ENCODE measurements around the gene ADAMTSL1. TPM values are rescaled to one million over a fixed set of nuclear protein-coding genes. Genes with fewer than 3 reads are reported as not detected.

ADAMTSL1 gene
- total and polyA plus RNA-seq, 2 of the 8 experiments (the other 6 are each of a cell fraction or from before 2014, with no cell fraction given): 0.84 to 1.1 TPM

DNA sequence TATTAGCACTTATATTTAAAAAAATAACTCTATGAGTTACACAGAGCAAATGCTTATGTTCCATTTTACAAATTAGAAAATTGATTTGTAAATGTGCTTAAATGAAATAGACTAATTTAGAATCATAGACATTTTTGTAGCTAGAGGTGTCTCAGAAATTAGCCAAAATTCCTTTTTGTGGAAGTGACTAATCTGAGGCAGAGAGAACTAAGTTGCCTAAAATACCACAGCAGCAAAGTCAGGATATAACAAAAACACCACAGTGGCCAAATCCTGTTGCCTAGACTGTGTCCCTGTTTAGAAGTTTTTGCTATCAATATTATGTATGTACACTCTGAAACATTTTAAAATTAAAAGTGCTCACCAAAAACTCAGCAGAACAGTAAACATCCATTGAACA lies 18.7 kb downstream of the ADAMTSL1 start:
- no peak overlapping the region for H3K56ac ChIP-seq (replicated peaks; ENCODE audit: insufficient read length, low read depth, low read length)
- no peak overlapping the region for H3K27ac ChIP-seq (ENCODE audit: low read depth, low read length)
- FAIRE-seq (no peak), DNase-seq (ENCODE audit: low read depth in 1 of 2, low spot score in 2 of 2) (no peak)
- no peaks in the 10 kb centered on the region for H3K79me1 ChIP-seq (ENCODE audit: low read depth, low read length)
- H2BK15ac ChIP-seq (ENCODE audit: low read length): no peak overlapping the region
- H3K4me1 ChIP-seq (replicated peaks in 1 of 4; ENCODE audit: control insufficient read depth in 3 of 4, insufficient read depth in 4 of 4, low read length in 3 of 4): no peaks in the 10 kb centered on the region
- ChIA-PET POLR2A (ENCODE audit: partially characterized antibody) (no interaction called here), CTCF (ENCODE audit: partially characterized antibody) (interaction anchor here (1.2 kb wide), 1 partner anchor 14 kb away, joined by 3 read pairs; no protein-coding TSS in a partner anchor)
- H4K8ac ChIP-seq (ENCODE audit: extremely low read depth, insufficient read depth, low read length): no peak overlapping the region
- no peak overlapping the region for H2AFZ ChIP-seq (ENCODE audit: low read length)
- H3K4ac ChIP-seq (replicated peaks; ENCODE audit: insufficient read length, low read depth, low read length): no peak overlapping the region
- H4K20me1 ChIP-seq (replicated peaks in 1 of 2; ENCODE audit: control insufficient read depth in 1 of 2, insufficient read depth in 2 of 2, low read length in 2 of 2): no peaks in the 10 kb centered on the region
- H3K14ac ChIP-seq (ENCODE audit: insufficient read length): no peak overlapping the region
- no peaks in the 10 kb centered on the region for H3K27me3 ChIP-seq (replicated peaks in 1 of 4; ENCODE audit: control insufficient read depth in 3 of 4, extremely low read depth in 1 of 4, insufficient read depth in 3 of 4, low read length in 3 of 4)
- no peak overlapping the region for H3K9ac ChIP-seq (replicated peaks in 1 of 4; ENCODE audit: extremely low read depth in 1 of 4, low read depth in 3 of 4, low read length in 3 of 4)
- H4K5ac ChIP-seq (ENCODE audit: insufficient read length, low read depth, low read length): no peak overlapping the region
- no peaks in the 10 kb centered on the region for H3K36me3 ChIP-seq (ENCODE audit: control insufficient read depth in 2 of 4, insufficient read depth in 4 of 4, low read length in 3 of 4)
- no peak overlapping the region for H2BK120ac ChIP-seq (replicated peaks; ENCODE audit: low read depth, low read length)
- H3K18ac ChIP-seq (ENCODE audit: extremely low read depth, low read length): no peak overlapping the region
- no peaks in the 10 kb centered on the region for H3K79me2 ChIP-seq (ENCODE audit: control insufficient read depth in 1 of 2, insufficient read depth in 2 of 2, low read length in 2 of 2)
- no peak overlapping the region for H2BK12ac ChIP-seq (ENCODE audit: low read depth, low read length)
- H2AK5ac ChIP-seq (ENCODE audit: low read depth, low read length): no peak overlapping the region
- H3K4me2 ChIP-seq (ENCODE audit: insufficient read depth in 1 of 2, low read depth in 2 of 2, low read length in 2 of 2): no peak overlapping the region
- no peaks in the 10 kb centered on the region for H3K23me2 ChIP-seq (ENCODE audit: low read depth, low read length)
- H4K91ac ChIP-seq (replicated peaks; ENCODE audit: insufficient read length, low read length): no peak overlapping the region
- H2BK5ac ChIP-seq (ENCODE audit: low read depth, low read length): no peak overlapping the region
- H3K9me3 ChIP-seq (ENCODE audit: insufficient read depth in 2 of 2, low read depth in 1 of 2, low read length in 1 of 2): no peaks in the 10 kb centered on the region
- H2BK20ac ChIP-seq (ENCODE audit: low read length): no peak overlapping the region
- no peak overlapping the region for H3K23ac ChIP-seq (ENCODE audit: insufficient read length)
- H3K4me3 ChIP-seq (ENCODE audit: extremely low read depth in 1 of 4, insufficient read depth in 2 of 4, low read depth in 3 of 4, low read length in 4 of 4): no peak overlapping the region
- TF ChIP-seq POU5F1 (IDR thresholded peaks at IDR 0.05; ENCODE audit: low read depth, low read length): no peak
- no peak for TF ChIP-seq SIX5 (IDR thresholded peaks at IDR 0.05; ENCODE audit: low read depth, low read length)
- no peak for TF ChIP-seq TAF1 (IDR thresholded peaks at IDR 0.05; ENCODE audit: low read depth, low read length)
- TF ChIP-seq BCL11A (IDR thresholded peaks at IDR 0.05; ENCODE audit: low read depth in 2 of 2, low read length in 2 of 2): no peak
- no peak for TF ChIP-seq RXRA (IDR thresholded peaks at IDR 0.05; ENCODE audit: insufficient read depth, low read depth, low read length)
- TF ChIP-seq CHD1 (IDR thresholded peaks at IDR 0.05; ENCODE audit: low read depth, low read length): no peak
- no peak for TF ChIP-seq GABPA (IDR thresholded peaks at IDR 0.05; ENCODE audit: borderline replicate concordance, insufficient read depth, low read length)
- no peak for TF ChIP-seq POLR2AphosphoS5 (IDR thresholded peaks at IDR 0.05; ENCODE audit: low read depth, low read length)
- TF ChIP-seq CREB1 (IDR thresholded peaks at IDR 0.05): no peak
- TF ChIP-seq RBBP5 (IDR thresholded peaks at IDR 0.05; ENCODE audit: borderline replicate concordance, low read depth, low read length): no peak
- TF ChIP-seq, protein P1, sequence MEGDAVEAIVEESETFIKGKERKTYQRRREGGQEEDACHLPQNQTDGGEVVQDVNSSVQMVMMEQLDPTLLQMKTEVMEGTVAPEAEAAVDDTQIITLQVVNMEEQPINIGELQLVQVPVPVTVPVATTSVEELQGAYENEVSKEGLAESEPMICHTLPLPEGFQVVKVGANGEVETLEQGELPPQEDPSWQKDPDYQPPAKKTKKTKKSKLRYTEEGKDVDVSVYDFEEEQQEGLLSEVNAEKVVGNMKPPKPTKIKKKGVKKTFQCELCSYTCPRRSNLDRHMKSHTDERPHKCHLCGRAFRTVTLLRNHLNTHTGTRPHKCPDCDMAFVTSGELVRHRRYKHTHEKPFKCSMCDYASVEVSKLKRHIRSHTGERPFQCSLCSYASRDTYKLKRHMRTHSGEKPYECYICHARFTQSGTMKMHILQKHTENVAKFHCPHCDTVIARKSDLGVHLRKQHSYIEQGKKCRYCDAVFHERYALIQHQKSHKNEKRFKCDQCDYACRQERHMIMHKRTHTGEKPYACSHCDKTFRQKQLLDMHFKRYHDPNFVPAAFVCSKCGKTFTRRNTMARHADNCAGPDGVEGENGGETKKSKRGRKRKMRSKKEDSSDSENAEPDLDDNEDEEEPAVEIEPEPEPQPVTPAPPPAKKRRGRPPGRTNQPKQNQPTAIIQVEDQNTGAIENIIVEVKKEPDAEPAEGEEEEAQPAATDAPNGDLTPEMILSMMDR (IDR thresholded peaks at IDR 0.05; ENCODE audit: control extremely low read depth in 1 of 3, insufficient read depth in 1 of 3, low read depth in 1 of 3, low read length in 3 of 3): no peak
- no peak for TF ChIP-seq JUND (IDR thresholded peaks at IDR 0.05; ENCODE audit: low read length)
- no peak for TF ChIP-seq ZNF274 (IDR thresholded peaks at IDR 0.05; ENCODE audit: borderline replicate concordance, extremely low read depth, low read length)
- TF ChIP-seq SAP30 (IDR thresholded peaks at IDR 0.05; ENCODE audit: insufficient read depth, insufficient replicate concordance, low read length): no peak

Measured in H1 (cell line).